Retinal pigment epithelial cell (primary cell): ENCODE results near the gene COL4A3.

Source experiments
- DNase-seq: peaks from one replicate; pipeline ENCODE4 v3.0.0-alpha.2; 2010; ENCODE audit warnings: low read depth
- H3K4me3 ChIP-seq: 2 replicates; pipeline ENCODE4 v1.5.1; 2011; ENCODE audit warnings: mild to moderate bottlenecking, low read length, control low read depth, moderate library complexity
- TF ChIP-seq, protein P1 (sequence below): conservative IDR thresholded peaks from 2 replicates; pipeline ENCODE4 v1.5.1; 2011; ENCODE audit warnings: low read depth, low read length, control low read depth, inconsistent platforms

COL4A3 gene

GRCh38 chr2:227320305-227321094 lies 156.1 kb downstream of the COL4A3 start:
- no peak for DNase-seq
- H3K4me3 ChIP-seq = no peak overlapping the region
- TF ChIP-seq, protein P1, sequence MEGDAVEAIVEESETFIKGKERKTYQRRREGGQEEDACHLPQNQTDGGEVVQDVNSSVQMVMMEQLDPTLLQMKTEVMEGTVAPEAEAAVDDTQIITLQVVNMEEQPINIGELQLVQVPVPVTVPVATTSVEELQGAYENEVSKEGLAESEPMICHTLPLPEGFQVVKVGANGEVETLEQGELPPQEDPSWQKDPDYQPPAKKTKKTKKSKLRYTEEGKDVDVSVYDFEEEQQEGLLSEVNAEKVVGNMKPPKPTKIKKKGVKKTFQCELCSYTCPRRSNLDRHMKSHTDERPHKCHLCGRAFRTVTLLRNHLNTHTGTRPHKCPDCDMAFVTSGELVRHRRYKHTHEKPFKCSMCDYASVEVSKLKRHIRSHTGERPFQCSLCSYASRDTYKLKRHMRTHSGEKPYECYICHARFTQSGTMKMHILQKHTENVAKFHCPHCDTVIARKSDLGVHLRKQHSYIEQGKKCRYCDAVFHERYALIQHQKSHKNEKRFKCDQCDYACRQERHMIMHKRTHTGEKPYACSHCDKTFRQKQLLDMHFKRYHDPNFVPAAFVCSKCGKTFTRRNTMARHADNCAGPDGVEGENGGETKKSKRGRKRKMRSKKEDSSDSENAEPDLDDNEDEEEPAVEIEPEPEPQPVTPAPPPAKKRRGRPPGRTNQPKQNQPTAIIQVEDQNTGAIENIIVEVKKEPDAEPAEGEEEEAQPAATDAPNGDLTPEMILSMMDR = no peak

DNA sequence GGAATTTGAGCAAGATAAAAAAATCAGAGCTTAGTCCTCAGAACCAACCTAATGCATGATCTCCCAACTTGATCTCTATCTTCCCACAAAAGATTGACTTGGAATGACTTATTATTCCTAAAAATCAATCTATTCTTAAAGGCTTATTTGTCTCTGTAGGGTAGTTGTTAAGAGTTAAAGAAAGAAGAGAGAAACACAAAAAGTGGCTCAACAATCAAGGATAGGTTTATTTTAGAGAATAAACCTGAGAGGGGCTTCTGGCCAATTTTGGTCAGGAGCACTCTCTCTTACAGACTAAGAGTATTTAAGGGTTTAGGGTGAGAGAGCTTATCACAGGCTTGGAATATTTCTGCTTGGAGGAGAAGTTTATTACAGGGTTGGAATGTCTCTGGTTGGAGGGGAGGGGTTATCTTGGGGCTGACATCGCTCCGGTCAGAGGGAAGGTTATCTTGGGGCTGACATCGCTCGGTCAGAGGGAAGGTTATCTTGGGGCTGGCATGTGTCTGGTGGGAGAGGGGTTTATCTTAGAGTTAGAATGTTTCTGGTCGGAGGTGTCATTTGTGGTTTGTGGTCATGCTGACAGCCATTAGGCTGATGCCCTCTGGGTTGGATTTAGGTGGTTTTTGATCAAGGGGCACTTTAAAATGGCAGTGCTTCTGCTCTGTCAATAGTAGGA lies 158.2 kb downstream of the COL4A3 start:
- H3K4me3 ChIP-seq = no peak overlapping the region
- TF ChIP-seq, protein P1 = no peak
- DNase-seq = no peak

DNA sequence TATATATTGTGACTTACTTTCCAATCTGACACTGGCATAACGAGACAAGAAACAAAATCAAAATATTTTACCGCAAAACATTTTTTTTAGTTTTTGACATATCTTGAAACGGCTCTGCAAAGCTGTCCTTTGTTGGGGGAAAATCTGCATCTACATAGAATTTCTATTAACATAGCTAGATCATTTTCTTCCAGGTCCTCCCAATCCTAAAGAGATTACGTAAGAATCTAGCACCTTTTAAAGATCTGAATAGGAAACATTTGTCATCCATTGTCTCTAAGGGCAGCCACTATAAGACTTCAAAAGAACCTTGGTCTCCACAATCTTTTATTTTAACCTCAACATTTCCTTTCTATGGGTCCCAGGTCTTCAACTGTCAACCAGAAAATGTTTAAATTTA lies 159.4 kb downstream of the COL4A3 start:
- TF ChIP-seq, protein P1 = no peak
- DNase-seq = no peak
- H3K4me3 ChIP-seq = no peak overlapping the region

DNA sequence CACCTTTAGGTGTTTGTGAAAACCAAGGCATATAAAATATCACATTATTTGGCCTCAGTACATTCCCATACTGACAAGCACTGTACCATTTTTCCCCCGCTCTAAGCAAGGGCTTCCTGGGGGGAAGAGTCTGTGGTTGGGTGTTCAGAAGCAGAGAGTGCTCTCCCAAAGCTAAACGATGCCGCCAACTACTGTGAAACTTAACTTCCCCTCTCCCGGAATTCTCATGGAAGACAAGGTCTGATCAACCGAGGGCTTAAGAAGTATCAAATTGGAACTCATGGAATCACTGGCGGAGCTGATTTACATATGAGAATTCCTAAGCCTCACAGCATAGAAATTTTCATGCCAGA lies 160.2 kb downstream of the COL4A3 start:
- DNase-seq = no peak
- H3K4me3 ChIP-seq = peak overlapping the region; percentile 81
- TF ChIP-seq, protein P1 = no peak

DNA sequence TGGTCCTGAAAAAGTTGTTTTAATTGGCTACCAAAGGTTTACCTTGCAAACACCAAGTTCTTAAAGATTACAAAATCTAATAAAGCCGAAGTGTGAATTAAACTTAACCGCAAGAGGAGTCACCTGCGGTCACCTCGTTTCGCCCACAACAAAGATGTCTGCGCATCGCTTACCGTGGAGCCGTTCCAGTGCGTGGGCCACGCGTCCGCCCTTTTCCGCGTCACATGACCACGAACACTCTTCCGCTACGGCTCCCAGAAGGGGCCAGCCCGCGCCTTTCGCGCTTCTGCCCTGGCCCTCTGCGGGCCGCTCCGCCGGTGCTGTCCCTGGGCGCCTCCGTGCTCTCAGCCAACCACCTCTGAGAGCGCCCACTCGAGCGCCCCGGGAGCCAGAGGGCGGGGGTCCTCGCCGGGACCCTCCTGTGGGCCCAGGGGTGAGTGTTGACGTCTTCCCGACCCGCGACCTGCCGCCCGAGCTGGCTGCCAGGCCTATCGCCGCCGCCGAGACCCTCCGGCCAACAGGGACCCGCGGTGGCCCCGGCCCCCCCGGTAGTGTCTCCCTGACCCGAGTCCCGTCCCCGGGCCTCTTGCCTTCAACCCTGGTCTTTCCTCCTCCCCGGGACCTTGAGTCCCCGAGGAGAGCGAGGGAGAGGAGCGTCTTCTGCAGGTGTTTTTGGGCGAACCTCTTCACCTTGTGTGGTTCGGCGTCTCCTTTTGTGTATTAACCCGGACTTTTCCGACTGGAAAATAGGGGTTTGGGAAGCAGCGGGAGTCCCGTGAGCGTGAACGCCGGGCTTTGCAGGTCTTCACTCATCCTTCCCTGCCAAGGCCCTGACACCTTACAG lies 160.8 kb downstream of the COL4A3 start, which contains the start of gene MFF:
Gene MFF (plus strand): TSS at position 257 of the 844 bp plus-strand sequence. CDS start 5,415 bp downstream, outside the sequence.
- peak; percentile 82 for DNase-seq
- TF ChIP-seq, protein P1 = peak; percentile 40
- peak within 1 kb of the TSS; percentile 81 for H3K4me3 ChIP-seq

DNA sequence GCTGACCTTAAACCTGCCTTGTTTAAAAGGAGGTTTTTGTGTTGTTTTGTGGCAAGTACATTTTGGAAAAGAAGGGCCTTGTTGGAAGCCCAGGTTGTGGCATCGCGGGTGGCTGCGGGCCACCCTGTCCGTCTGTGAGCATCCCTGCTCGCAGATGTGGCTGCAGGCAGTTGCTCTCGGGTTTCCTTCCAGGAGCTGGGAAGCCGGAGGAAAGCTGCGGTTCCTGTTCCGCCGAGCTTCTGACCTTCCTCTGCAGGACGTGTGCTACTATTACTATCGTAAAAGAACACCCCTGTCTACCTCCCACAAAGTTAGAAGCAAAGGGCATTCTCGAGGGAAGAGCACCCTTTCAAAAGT lies 161.4 kb downstream of the COL4A3 start:
- DNase-seq = no peak
- TF ChIP-seq, protein P1 = no peak
- H3K4me3 ChIP-seq = peak overlapping the region; percentile 81
